Rectal smooth muscle tissue (tissue), 1 donor: ENCODE results near the gene P2RY12.

Source experiments
- H3K27ac ChIP-seq: one replicate; pipeline ENCODE4 v1.7.0; 2013; ENCODE audit warnings: low read depth, low read length, inconsistent platforms
- H3K27me3 ChIP-seq: one replicate; pipeline ENCODE4 v1.7.0; 2013; ENCODE audit warnings: low read length; ENCODE audit not compliant: control insufficient read depth, insufficient read depth
- H3K36me3 ChIP-seq: one replicate; pipeline ENCODE4 v1.7.0; 2013; ENCODE audit warnings: low read length; ENCODE audit not compliant: control insufficient read depth, insufficient read depth
- H3K4me1 ChIP-seq: one replicate; pipeline ENCODE4 v1.7.0; 2013; ENCODE audit warnings: low read length; ENCODE audit not compliant: control insufficient read depth, insufficient read depth
- H3K4me3 ChIP-seq: one replicate; pipeline ENCODE4 v1.7.0; 2013; ENCODE audit warnings: low read length
- H3K9ac ChIP-seq: one replicate; pipeline ENCODE4 v1.7.0; 2013; ENCODE audit warnings: low read length

The P2RY12 gene

GRCh38 chr3:151387842-151388241 is 3.3 kb upstream of the P2RY12 start:
- Histone ChIP-seq H3K36me3 (no peaks in the 10 kb centered on the region), H3K27me3 (no peaks in the 10 kb centered on the region), H3K4me3 (no peak overlapping the region), H3K27ac (no peak overlapping the region), H3K9ac (no peak overlapping the region), H3K4me1 (no peaks in the 10 kb centered on the region)

GRCh38 chr3:151387432-151387831 is 2.9 kb upstream of the P2RY12 start:
- Histone ChIP-seq H3K27me3 (no peaks in the 10 kb centered on the region), H3K4me1 (no peaks in the 10 kb centered on the region), H3K36me3 (no peaks in the 10 kb centered on the region), H3K4me3 (no peak overlapping the region), H3K27ac (no peak overlapping the region), H3K9ac (no peak overlapping the region)

- Histone ChIP-seq H3K36me3 (no peaks in the 10 kb centered on the region), H3K27me3 (no peaks in the 10 kb centered on the region), H3K4me1 (no peaks in the 10 kb centered on the region), H3K9ac (no peak overlapping the region), H3K4me3 (no peak overlapping the region), H3K27ac (no peak overlapping the region)
These were observed 1.5 kb upstream of the P2RY12 start for GRCh38 chr3:151386056-151386455.

- Histone ChIP-seq H3K9ac (no peak overlapping the region), H3K4me3 (no peak overlapping the region), H3K4me1 (no peaks in the 10 kb centered on the region), H3K27me3 (no peaks in the 10 kb centered on the region), H3K36me3 (no peaks in the 10 kb centered on the region), H3K27ac (no peak overlapping the region)
These were observed 597 bp downstream of the P2RY12 start for GRCh38 chr3:151383956-151384355.

GRCh38 chr3:151383111-151383510 is 1.4 kb downstream of the P2RY12 start:
- Histone ChIP-seq H3K27me3 (no peaks in the 10 kb centered on the region), H3K4me1 (no peaks in the 10 kb centered on the region), H3K9ac (no peak overlapping the region), H3K27ac (no peak overlapping the region), H3K4me3 (no peak overlapping the region), H3K36me3 (no peaks in the 10 kb centered on the region)

- no peaks in the 10 kb centered on the region for H3K36me3 ChIP-seq
- H3K9ac ChIP-seq, result no peak overlapping the region
- no peaks in the 10 kb centered on the region for H3K27me3 ChIP-seq
- H3K4me3 ChIP-seq, result no peak overlapping the region
- no peaks in the 10 kb centered on the region for H3K4me1 ChIP-seq
- no peak overlapping the region for H3K27ac ChIP-seq
These were observed 1.9 kb downstream of the P2RY12 start for GRCh38 chr3:151382671-151383070.

- no peak overlapping the region for H3K9ac ChIP-seq
- no peaks in the 10 kb centered on the region for H3K36me3 ChIP-seq
- H3K27me3 ChIP-seq, result no peaks in the 10 kb centered on the region
- H3K4me1 ChIP-seq, result no peaks in the 10 kb centered on the region
- H3K27ac ChIP-seq, result no peak overlapping the region
- no peak overlapping the region for H3K4me3 ChIP-seq
These were observed 5.3 kb downstream of the P2RY12 start for GRCh38 chr3:151379083-151379734.

- H3K4me3 ChIP-seq, result no peak overlapping the region
- no peaks in the 10 kb centered on the region for H3K4me1 ChIP-seq
- no peaks in the 10 kb centered on the region for H3K36me3 ChIP-seq
- no peaks in the 10 kb centered on the region for H3K27me3 ChIP-seq
- H3K27ac ChIP-seq, result no peak overlapping the region
- no peak overlapping the region for H3K9ac ChIP-seq
These were observed 6.7 kb downstream of the P2RY12 start for GRCh38 chr3:151377768-151378385.

GRCh38 chr3:151372063-151372820 is 12.3 kb downstream of the P2RY12 start:
- Histone ChIP-seq H3K9ac (no peak overlapping the region), H3K27ac (no peak overlapping the region), H3K4me1 (no peaks in the 10 kb centered on the region), H3K36me3 (no peaks in the 10 kb centered on the region), H3K27me3 (no peaks in the 10 kb centered on the region), H3K4me3 (no peak overlapping the region)

- Histone ChIP-seq H3K27me3 (no peaks in the 10 kb centered on the region), H3K36me3 (no peaks in the 10 kb centered on the region), H3K4me3 (no peak overlapping the region), H3K4me1 (no peaks in the 10 kb centered on the region), H3K27ac (no peak overlapping the region), H3K9ac (no peak overlapping the region)
These were observed 13.0 kb downstream of the P2RY12 start for GRCh38 chr3:151371526-151371925.

- Histone ChIP-seq H3K4me1 (no peaks in the 10 kb centered on the region), H3K27ac (no peak overlapping the region), H3K36me3 (no peaks in the 10 kb centered on the region), H3K9ac (no peak overlapping the region), H3K4me3 (no peak overlapping the region), H3K27me3 (no peaks in the 10 kb centered on the region)
These were observed 17.1 kb downstream of the P2RY12 start for GRCh38 chr3:151367448-151367847.

- H3K36me3 ChIP-seq, result no peaks in the 10 kb centered on the region
- H3K9ac ChIP-seq, result no peak overlapping the region
- no peaks in the 10 kb centered on the region for H3K4me1 ChIP-seq
- H3K4me3 ChIP-seq, result no peak overlapping the region
- H3K27me3 ChIP-seq, result no peaks in the 10 kb centered on the region
- no peak overlapping the region for H3K27ac ChIP-seq
These were observed 17.6 kb downstream of the P2RY12 start for GRCh38 chr3:151366993-151367392.
